ENCODE data around the gene CCN5. TPM values are rescaled to one million over a fixed set of nuclear protein-coding genes. Genes with fewer than 3 reads are reported as not detected.

CCN5 gene
- total and polyA plus RNA-seq, 2 experiments from 2014 or later, result 0.20 TPM; not detected in 1

DNA sequence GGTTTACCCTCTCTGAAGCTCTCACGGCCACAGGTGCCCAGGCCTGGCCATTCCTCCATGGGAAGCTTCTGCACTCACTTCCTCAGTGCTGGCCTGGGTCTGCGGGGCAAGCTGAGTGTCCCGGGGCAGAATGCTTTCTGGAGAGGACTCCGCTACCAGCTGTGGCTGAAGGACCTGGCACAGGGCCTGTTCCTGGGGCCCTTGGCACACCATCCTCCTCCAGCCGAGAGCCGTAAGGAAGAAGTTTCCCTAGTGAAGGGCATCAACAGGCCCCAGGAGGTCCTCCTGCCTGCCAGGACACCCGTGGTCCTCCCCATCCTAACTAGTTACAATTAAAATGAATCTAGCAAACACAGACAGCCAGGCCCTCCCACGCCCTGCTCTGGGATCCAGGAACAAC lies 16.5 kb downstream of the CCN5 start:
- peaks cover 3% of the 10 kb centered on the region for H3K4me1 ChIP-seq (ENCODE audit: low read depth)

DNA sequence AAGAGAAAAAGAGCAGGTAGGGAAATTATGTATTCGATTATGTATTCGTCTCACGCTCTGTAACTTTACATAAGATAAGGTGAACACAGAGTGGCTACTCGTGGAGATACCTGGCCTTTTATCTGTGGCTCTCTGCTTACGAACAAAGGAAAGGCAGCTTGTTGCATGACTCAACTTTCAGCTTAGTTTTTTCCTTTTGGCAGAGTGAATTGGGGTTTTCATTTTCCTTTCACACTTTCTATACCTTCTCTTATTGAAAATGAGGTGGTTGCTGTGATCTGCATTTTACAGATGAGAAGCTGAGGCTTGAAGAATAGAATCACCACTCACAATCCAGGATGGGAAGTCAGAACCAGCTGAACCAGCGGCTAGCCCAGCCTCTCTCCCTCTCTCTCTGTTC lies 17.2 kb downstream of the CCN5 start:
- Histone ChIP-seq H3K4me1 (ENCODE audit: low read depth) (peaks cover 3% of the 10 kb centered on the region), H3K27me3 (no peaks in the 10 kb centered on the region), H3K36me3 (no peaks in the 10 kb centered on the region), H3K4me3 (no peak overlapping the region), H3K9me3 (ENCODE audit: low read depth) (no peaks in the 10 kb centered on the region), H3K27ac (no peak overlapping the region)
- DNase-seq (ENCODE audit: low read depth in 1 of 2, low spot score in 1 of 2), result no peak
- TF ChIP-seq, protein P1, sequence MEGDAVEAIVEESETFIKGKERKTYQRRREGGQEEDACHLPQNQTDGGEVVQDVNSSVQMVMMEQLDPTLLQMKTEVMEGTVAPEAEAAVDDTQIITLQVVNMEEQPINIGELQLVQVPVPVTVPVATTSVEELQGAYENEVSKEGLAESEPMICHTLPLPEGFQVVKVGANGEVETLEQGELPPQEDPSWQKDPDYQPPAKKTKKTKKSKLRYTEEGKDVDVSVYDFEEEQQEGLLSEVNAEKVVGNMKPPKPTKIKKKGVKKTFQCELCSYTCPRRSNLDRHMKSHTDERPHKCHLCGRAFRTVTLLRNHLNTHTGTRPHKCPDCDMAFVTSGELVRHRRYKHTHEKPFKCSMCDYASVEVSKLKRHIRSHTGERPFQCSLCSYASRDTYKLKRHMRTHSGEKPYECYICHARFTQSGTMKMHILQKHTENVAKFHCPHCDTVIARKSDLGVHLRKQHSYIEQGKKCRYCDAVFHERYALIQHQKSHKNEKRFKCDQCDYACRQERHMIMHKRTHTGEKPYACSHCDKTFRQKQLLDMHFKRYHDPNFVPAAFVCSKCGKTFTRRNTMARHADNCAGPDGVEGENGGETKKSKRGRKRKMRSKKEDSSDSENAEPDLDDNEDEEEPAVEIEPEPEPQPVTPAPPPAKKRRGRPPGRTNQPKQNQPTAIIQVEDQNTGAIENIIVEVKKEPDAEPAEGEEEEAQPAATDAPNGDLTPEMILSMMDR (IDR thresholded peaks at IDR 0.05; ENCODE audit: low read depth, low read length), result no peak

More for the DNA sequence above, 16.5 kb downstream of the CCN5 start:
- DNase-seq (ENCODE audit: low read depth in 1 of 2, low spot score in 1 of 2), result no peak
- Histone ChIP-seq H3K36me3 (no peaks in the 10 kb centered on the region), H3K27me3 (no peaks in the 10 kb centered on the region), H3K4me3 (no peak overlapping the region), H3K27ac (no peak overlapping the region), H3K9me3 (ENCODE audit: low read depth) (no peaks in the 10 kb centered on the region)
- TF ChIP-seq, protein P1 (IDR thresholded peaks at IDR 0.05; ENCODE audit: low read depth, low read length), result no peak

DNA sequence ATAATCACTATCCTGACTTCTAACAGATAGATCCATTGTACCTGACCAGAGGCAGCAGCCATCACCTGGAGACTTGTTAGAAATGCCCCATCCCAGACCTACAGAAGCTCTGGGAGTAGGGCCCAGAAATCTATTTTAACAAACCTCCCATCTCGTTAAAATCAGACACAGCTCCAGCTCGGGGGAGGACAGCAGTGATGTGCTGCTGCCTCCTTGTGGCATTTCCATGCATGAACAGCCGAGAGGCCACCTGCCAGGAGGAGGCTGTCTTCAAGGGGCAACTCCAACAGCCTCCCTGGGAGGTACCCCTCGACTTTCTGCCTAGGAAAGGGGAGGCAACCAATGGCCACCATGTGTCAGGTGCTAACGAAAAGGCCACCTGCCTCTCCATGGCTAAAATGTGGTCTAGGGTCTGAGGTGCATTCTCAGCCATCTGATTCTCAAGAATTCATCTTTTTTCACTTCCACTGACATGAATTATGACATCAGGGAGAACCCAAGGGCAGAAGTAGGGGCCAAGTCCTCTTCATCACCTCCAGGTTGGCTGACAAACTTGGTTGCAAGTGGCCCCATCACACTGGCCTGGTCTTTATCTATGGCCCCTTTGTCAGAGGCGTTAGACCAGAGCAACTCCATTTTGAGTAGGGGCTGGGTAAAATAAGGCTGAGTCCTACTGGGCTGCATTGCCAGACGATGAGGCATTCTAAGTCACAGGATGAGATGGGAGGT lies 18.3 kb downstream of the CCN5 start:
- Histone ChIP-seq H3K36me3 (no peaks in the 10 kb centered on the region), H3K27me3 (no peaks in the 10 kb centered on the region), H3K4me3 (no peak overlapping the region), H3K27ac (no peak overlapping the region), H3K9me3 (ENCODE audit: low read depth) (no peaks in the 10 kb centered on the region), H3K4me1 (ENCODE audit: low read depth) (peaks cover 3% of the 10 kb centered on the region)
- TF ChIP-seq, protein P1 (IDR thresholded peaks at IDR 0.05; ENCODE audit: low read depth, low read length), result peak; percentile 92
- DNase-seq (ENCODE audit: low read depth in 1 of 2, low spot score in 1 of 2), result peak; percentile 75 to 83

DNA sequence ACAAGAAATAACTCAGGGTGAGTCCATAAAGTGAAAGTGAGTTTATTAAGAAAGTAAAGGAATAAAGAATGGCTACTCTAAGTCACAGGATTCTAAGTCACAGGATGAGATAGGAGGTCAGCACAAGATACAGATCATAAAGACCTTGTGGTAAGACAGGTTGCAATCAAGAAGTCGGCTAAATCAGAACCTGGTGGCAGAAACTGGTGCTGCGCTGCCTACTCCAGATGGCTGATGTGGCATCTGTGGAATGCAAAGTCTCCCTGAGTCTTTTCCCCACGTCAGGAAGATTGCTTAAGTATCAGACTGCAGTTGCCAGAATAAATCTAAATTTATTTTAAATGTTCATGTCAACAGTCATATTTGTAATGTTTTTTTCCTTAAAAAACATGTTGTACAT lies 19.8 kb downstream of the CCN5 start:
- TF ChIP-seq, protein P1 (IDR thresholded peaks at IDR 0.05; ENCODE audit: low read depth, low read length), result peak; percentile 27
- H3K27ac ChIP-seq, result no peak overlapping the region
- no peaks in the 10 kb centered on the region for H3K27me3 ChIP-seq
- peak; percentile 41 to 74 for DNase-seq (ENCODE audit: low read depth in 1 of 2, low spot score in 1 of 2)
- no peaks in the 10 kb centered on the region for H3K9me3 ChIP-seq (ENCODE audit: low read depth)
- H3K4me3 ChIP-seq, result no peak overlapping the region
- H3K4me1 ChIP-seq (ENCODE audit: low read depth), result no peaks in the 10 kb centered on the region
- no peaks in the 10 kb centered on the region for H3K36me3 ChIP-seq

DNA sequence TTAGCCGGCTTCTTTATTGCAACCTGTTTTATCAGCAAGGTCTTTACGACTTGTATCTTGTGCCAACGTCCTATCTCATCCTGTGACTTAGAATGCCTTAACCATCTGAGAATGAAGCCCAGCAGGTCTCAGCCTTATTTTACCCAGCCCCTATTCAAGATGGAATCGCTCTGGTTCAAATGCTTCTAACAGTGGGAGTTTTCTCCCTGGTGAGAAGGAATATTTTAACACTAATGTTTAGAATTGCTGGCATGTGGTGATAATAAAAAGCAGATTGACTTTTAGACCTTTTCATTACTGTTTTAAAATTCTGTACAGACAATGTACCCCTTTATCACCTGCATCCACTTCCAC lies 20.6 kb downstream of the CCN5 start:
- Histone ChIP-seq H3K27ac (no peak overlapping the region), H3K36me3 (no peaks in the 10 kb centered on the region), H3K9me3 (ENCODE audit: low read depth) (no peaks in the 10 kb centered on the region), H3K4me3 (no peak overlapping the region), H3K4me1 (ENCODE audit: low read depth) (no peaks in the 10 kb centered on the region), H3K27me3 (no peaks in the 10 kb centered on the region)
- TF ChIP-seq, protein P1 (IDR thresholded peaks at IDR 0.05; ENCODE audit: low read depth, low read length), result no peak
- DNase-seq (ENCODE audit: low read depth in 1 of 2, low spot score in 1 of 2), result no peak
